Measurements from ENCODE around the gene CDR2L. TPM values are rescaled to one million over a fixed set of nuclear protein-coding genes. Genes with fewer than 3 reads are reported as not detected.
A peak's percentile ranks its signal among the peaks of the same experiment; 100 is the strongest.

The CDR2L gene
- total and polyA plus RNA-seq, 3 donors from 2014 or later, result 16.6 to 39.6 (median 39.5) TPM

DNA sequence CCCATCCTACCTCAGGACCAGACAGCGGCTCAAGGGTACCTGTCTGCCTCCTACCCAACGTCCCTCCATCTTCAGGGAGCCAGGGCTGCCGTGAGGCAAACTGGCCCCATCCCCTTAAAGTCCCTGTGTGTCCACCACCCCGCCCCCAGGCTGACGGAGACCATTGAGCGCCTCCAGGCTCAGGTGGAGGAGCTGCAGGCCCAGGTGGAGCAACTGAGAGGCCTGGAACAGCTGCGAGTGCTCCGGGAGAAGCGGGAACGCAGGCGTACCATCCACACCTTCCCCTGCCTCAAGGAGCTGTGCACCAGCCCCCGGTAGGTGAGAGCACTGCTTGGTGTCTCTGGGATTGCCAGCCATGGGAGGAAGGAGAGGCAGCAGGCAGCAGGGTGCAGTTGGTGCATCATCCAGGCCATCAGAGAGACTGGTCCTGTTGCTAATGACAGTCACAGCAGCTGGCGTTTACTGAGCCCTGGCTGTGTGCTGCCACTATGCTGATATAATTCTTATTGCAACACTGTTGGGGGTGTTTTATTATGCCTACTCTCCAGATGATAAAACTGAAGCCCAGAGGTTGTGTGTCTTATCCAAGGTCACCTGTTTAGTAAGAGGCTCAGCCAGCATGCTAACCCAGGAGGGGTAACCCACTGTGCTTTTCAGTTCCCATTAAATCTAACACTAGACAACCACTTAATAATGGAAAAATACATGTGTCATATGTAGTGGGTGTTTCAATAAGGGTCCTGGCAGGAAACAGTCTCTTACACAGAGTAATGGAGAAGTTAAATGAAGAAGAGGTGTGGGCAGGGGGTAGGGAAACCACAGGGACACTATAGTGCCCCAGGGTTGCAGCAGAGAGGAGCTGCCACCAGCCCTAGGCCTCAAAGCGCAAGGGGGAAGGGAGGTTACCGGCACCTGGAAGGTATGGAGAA is 14.7 kb downstream of the CDR2L start:
- no peaks in the 10 kb centered on the region for H3K36me3 ChIP-seq (ENCODE audit: low read depth, missing control alignments)

DNA sequence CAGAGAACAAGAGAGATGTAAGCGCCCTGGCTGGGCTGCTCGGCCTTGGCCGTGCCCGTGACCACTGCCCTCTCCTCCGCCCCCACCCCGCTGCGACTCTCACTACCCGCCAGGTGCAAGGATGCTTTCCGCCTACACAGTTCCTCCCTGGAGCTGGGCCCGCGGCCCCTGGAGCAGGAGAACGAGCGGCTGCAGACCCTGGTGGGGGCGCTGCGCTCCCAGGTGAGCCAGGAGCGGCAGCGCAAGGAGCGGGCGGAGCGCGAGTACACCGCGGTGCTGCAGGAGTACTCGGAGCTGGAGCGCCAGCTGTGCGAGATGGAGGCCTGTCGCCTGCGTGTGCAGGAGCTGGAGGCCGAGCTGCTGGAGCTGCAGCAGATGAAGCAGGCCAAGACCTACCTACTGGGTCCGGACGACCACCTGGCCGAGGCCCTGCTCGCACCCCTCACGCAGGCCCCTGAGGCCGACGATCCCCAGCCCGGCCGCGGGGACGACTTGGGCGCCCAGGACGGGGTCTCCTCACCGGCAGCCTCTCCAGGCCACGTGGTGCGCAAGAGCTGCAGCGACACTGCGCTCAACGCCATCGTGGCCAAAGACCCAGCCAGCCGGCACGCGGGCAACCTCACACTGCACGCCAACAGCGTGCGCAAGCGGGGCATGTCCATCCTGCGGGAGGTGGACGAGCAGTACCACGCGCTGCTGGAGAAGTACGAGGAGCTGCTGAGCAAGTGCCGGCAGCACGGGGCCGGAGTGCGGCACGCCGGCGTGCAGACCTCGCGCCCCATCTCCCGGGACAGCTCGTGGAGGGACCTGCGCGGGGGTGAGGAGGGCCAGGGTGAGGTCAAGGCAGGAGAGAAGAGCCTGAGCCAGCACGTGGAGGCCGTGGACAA is 15.9 kb downstream of the CDR2L start:
- TF ChIP-seq, protein P1, sequence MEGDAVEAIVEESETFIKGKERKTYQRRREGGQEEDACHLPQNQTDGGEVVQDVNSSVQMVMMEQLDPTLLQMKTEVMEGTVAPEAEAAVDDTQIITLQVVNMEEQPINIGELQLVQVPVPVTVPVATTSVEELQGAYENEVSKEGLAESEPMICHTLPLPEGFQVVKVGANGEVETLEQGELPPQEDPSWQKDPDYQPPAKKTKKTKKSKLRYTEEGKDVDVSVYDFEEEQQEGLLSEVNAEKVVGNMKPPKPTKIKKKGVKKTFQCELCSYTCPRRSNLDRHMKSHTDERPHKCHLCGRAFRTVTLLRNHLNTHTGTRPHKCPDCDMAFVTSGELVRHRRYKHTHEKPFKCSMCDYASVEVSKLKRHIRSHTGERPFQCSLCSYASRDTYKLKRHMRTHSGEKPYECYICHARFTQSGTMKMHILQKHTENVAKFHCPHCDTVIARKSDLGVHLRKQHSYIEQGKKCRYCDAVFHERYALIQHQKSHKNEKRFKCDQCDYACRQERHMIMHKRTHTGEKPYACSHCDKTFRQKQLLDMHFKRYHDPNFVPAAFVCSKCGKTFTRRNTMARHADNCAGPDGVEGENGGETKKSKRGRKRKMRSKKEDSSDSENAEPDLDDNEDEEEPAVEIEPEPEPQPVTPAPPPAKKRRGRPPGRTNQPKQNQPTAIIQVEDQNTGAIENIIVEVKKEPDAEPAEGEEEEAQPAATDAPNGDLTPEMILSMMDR (IDR thresholded peaks at IDR 0.05), result no peak
- TF ChIP-seq POLR2A (IDR thresholded peaks at IDR 0.05), result no peak

More for the DNA sequence above, 14.7 kb downstream of the CDR2L start:
- no peak for DNase-seq
- intact Hi-C loops (cut with DNase I; ENCODE audit: low total_unique reads), result no loop called here
- Histone ChIP-seq H3K27me3 (no peaks in the 10 kb centered on the region), H3K4me1 (peaks cover 14% of the 10 kb centered on the region), H3K27ac (no peak overlapping the region), H3K9me3 (no peaks in the 10 kb centered on the region), H3K4me3 (no peak overlapping the region)
- WGBS, 2 donors, result 77 to 81% methylated on average over 6 to 15 of the region's 15 CpGs
- TF ChIP-seq, protein P1 (IDR thresholded peaks at IDR 0.05), result no peak

DNA sequence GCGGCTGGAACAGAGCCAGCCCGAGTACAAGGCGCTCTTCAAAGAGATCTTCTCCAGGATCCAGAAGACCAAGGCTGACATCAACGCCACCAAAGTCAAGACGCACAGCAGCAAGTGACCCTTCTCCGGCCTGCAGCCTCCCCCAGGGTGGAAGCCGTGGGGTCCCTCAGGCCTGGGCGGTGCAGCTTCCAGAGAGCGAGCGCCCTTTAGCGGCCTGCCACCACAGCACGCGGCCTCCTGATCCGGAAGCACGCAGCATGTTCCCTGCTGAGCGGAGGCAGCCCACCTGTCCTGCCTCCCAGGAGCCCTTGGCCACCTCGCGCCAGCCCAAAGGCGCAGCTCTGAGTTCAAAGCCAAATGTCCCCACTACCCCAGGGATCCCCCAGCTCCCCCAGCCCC is 16.5 kb downstream of the CDR2L start:
- Histone ChIP-seq H3K27me3 (no peaks in the 10 kb centered on the region), H3K27ac (no peak overlapping the region), H3K9me3 (no peaks in the 10 kb centered on the region), H3K4me1 (peaks cover 14% of the 10 kb centered on the region), H3K4me3 (peak overlapping the region in 1 of 2 donors; percentile 23), H3K36me3 (ENCODE audit: low read depth, missing control alignments) (no peaks in the 10 kb centered on the region)
- intact Hi-C loops (cut with DNase I; ENCODE audit: low total_unique reads), result no loop called here
- 44 to 52% methylated on average over 18 of the region's 19 CpGs for WGBS, 2 donors
- no peak for TF ChIP-seq POLR2A (IDR thresholded peaks at IDR 0.05)
- TF ChIP-seq, protein P1 (IDR thresholded peaks at IDR 0.05), result no peak
- DNase-seq, result peak; percentile 75

More for the DNA sequence above, 15.9 kb downstream of the CDR2L start:
- H3K36me3 ChIP-seq (ENCODE audit: low read depth, missing control alignments), result no peaks in the 10 kb centered on the region
- H3K4me3 ChIP-seq, result peak overlapping the region in 1 of 2 donors; percentile 23
- H3K4me1 ChIP-seq, result peaks cover 14% of the 10 kb centered on the region
- H3K27ac ChIP-seq, result no peak overlapping the region
- no peaks in the 10 kb centered on the region for H3K9me3 ChIP-seq
- intact Hi-C loops (cut with DNase I; ENCODE audit: low total_unique reads), result no loop called here
- no peaks in the 10 kb centered on the region for H3K27me3 ChIP-seq
- no peak for DNase-seq
- WGBS, 2 donors, result 40 to 68% methylated on average over 18 to 74 of the region's 76 CpGs

DNA sequence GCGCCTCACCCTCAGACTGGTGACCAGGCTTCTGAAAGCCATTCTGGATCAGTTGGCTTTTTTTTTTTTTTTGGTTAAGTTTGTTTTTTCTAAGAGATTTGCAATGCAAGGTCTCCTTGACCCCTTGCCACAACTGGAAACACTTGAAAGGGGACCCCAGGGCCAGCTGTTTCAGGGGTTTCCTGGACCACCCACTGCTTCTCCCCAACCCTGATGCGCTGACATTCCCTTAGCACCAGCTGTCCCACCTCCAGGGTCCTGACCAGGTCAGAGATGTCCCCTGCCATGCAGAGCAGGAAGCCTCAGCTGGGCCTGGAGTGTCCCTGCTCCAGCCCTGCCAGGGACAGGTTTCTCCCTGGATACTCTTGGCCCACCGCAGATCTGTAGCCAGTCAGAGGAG is 16.9 kb downstream of the CDR2L start:
- Histone ChIP-seq H3K36me3 (ENCODE audit: low read depth, missing control alignments) (no peaks in the 10 kb centered on the region), H3K4me3 (no peak overlapping the region), H3K27ac (no peak overlapping the region), H3K9me3 (no peaks in the 10 kb centered on the region), H3K4me1 (peaks cover 14% of the 10 kb centered on the region), H3K27me3 (no peaks in the 10 kb centered on the region)
- no peak for DNase-seq
- TF ChIP-seq POLR2A (IDR thresholded peaks at IDR 0.05), result no peak
- TF ChIP-seq, protein P1 (IDR thresholded peaks at IDR 0.05), result no peak
- 80 to 82% methylated on average over 2 to 3 of the region's 3 CpGs for WGBS, 2 donors
- intact Hi-C loops (cut with DNase I; ENCODE audit: low total_unique reads), result no loop called here
